Measurements from ENCODE around the gene EPN1.

Gene EPN1

DNA sequence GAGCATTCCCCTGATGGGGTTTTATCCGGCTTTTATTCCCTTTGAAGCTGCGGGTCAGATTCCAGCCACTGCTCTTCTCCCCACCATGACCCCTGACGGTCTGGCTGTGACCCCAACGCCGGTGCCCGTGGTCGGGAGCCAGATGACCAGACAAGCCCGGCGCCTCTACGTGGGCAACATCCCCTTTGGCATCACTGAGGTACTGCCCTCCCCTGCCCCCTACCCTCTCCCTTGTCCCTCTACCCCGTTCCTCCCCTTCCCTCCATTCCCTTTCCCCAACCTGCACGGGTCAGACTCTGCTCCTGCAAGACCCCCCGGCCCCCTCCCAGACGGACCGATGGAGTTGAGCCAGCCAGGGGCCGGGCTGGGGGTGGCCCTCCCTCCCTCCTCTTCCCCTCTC, 14.0 kb upstream of the EPN1 start:
- H3K4me3 ChIP-seq (replicated peaks in 1 of 2; ENCODE audit: low read depth in 2 of 2, low read length in 2 of 2), result no peak overlapping the region
- DNase-seq (ENCODE audit: low read depth in 2 of 2), result no peak
- TF ChIP-seq, protein P1, sequence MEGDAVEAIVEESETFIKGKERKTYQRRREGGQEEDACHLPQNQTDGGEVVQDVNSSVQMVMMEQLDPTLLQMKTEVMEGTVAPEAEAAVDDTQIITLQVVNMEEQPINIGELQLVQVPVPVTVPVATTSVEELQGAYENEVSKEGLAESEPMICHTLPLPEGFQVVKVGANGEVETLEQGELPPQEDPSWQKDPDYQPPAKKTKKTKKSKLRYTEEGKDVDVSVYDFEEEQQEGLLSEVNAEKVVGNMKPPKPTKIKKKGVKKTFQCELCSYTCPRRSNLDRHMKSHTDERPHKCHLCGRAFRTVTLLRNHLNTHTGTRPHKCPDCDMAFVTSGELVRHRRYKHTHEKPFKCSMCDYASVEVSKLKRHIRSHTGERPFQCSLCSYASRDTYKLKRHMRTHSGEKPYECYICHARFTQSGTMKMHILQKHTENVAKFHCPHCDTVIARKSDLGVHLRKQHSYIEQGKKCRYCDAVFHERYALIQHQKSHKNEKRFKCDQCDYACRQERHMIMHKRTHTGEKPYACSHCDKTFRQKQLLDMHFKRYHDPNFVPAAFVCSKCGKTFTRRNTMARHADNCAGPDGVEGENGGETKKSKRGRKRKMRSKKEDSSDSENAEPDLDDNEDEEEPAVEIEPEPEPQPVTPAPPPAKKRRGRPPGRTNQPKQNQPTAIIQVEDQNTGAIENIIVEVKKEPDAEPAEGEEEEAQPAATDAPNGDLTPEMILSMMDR (IDR thresholded peaks at IDR 0.05; ENCODE audit: low read depth, low read length), result no peak

DNA sequence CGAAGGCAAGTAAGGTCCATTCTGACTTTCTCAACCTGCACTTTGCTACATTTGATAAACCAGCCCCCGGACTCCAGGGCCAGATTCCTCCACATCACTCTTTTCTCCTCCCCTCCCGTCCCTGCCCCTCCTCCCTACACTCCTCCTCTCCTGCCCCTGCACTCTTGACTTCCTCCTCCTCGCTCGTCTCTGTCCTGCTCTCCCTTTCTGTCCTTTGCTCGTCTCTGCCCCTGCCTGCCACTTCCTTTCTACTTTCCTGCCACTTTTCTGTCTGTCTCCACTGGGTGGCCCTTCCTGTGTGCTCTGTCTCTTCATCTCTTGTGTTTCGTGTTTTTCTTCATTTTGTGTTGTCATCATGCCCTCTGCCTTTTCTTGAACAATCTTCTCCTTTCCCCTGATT, 13.2 kb upstream of the EPN1 start:
- no peak for DNase-seq (ENCODE audit: low read depth in 2 of 2)
- TF ChIP-seq, protein P1 (IDR thresholded peaks at IDR 0.05; ENCODE audit: low read depth, low read length), result no peak
- no peak overlapping the region for H3K4me3 ChIP-seq (replicated peaks in 1 of 2; ENCODE audit: low read depth in 2 of 2, low read length in 2 of 2)

DNA sequence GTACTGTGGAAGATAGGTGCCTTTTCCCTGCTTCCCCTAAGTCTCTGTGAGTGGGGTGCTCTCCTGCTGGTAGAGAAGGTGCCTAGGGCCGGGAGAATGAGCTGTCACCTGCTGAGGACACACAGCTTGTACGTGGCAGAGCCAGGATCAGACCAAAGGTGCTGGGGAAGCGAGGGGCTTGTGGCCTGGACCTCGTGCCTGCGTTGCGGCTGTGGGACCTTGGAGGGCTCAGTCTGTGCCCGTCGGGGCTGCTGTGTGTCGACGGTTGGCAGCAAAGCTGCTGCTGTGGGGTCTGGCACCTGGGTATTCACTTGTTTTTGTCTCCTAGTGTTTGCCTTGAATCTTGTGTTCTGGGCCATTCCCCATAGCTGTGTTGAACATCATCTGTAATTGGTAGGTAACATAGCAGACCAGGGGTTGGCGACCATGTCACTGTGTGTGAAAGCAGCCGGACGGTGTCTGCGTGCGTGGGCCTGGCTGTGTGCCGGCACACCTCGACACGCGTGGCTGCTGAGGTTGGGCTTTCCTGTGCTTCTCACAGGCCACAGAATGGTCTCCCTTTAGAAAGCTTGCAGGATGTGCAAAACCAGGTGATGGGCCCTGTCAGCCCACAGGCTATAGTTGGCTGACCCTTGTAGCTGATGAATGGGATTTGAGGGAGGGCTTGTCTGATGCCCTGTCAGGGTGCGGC, 11.0 kb upstream of the EPN1 start:
- DNase-seq (ENCODE audit: low read depth in 2 of 2), result no peak
- TF ChIP-seq, protein P1 (IDR thresholded peaks at IDR 0.05; ENCODE audit: low read depth, low read length), result no peak
- no peak overlapping the region for H3K4me3 ChIP-seq (replicated peaks in 1 of 2; ENCODE audit: low read depth in 2 of 2, low read length in 2 of 2)

DNA sequence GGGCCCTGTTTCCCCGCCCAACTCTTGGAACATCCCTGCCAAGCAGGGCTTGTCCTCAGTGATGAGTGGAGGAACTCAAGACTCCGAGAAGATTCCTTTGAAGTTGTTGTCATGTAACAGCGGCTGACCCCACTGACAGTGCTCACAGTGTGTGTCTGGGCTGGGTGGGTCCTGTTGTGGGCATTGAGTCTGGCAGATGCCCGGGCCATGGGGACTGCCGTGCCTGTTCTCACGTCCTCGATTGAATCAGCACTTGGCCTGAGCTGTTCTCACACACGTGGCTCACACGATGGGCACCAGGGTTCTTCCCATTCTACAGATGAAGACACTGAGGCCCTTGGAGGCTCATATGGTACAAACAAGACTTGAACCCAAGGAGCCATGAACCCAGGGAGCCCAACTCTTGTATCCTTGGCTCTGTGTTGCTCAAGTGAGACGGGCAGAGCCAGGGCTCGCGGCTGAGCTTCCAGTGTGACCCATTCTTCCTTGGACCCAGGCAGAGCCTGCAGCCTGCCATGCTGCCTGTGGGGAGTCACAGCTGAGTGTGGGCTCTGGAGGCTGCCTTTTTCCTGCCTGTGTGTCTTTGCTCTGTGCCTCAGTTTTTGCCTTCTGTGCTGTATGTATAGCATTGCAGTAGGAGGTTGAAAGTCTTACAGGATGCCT, 8.6 kb upstream of the EPN1 start:
- DNase-seq (ENCODE audit: low read depth in 2 of 2), result no peak
- no peak overlapping the region for H3K4me3 ChIP-seq (replicated peaks in 1 of 2; ENCODE audit: low read depth in 2 of 2, low read length in 2 of 2)
- TF ChIP-seq, protein P1 (IDR thresholded peaks at IDR 0.05; ENCODE audit: low read depth, low read length), result no peak

DNA sequence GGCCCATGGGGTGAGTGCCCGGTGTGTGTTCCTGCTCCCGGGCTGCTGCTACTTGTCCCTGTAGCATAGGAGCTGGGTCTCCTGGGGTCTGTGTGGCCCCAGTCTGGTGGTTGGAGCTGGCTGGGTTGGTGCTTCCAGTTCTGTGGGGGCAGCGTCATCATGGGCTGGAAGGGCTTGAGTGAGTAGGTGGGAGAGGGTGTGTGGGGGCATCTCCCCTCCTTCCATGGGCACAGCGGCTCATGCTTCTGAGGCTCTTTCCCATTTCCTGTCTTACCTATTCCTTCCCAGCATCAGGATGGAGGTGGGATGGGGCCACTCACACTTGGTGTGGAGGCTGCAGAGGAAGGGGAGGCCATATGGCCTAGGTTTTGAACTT, 8.0 kb upstream of the EPN1 start:
- no peak overlapping the region for H3K4me3 ChIP-seq (replicated peaks in 1 of 2; ENCODE audit: low read depth in 2 of 2, low read length in 2 of 2)
- no peak for DNase-seq (ENCODE audit: low read depth in 2 of 2)
- TF ChIP-seq, protein P1 (IDR thresholded peaks at IDR 0.05; ENCODE audit: low read depth, low read length), result no peak

DNA sequence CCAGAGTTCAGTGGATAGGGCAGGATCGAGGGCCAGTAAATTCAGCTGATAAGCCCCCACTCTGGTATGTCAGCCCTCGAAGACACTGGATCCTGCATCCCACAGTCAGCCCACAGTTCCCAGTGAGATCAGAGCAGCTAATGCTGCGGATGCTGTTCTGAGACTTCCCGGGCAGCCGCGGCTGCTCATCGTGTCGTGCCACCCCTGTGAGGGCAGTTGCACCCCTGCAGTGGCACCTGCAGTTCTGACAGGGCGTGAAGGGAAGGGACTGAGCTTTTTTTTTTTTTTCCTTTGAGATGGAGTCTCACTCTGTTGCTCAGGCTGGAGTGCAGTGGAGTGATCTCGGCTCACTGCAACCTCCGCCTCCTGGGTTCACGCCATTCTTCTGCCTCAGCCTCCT, 7.5 kb upstream of the EPN1 start:
- TF ChIP-seq, protein P1 (IDR thresholded peaks at IDR 0.05; ENCODE audit: low read depth, low read length), result no peak
- no peak for DNase-seq (ENCODE audit: low read depth in 2 of 2)

More for the DNA sequence above, 7.5 kb upstream of the EPN1 start:
- H3K4me3 ChIP-seq (replicated peaks in 1 of 2; ENCODE audit: low read depth in 2 of 2, low read length in 2 of 2), result no peak overlapping the region
